HG02571 (cell line): Measurements from ENCODE around the gene ELOVL6.
"Not testable (repeated sequence)": the region's sequence is repeated elsewhere in the genome, so short reads cannot be mapped to it uniquely, and the experiment has no call there.

ENCODE experiments used
- ATAC-seq: cut with Tn5 transposase; IDR thresholded peaks from one replicate; pipeline ENCODE4 v1.9.1; 2021; ENCODE audit warnings: mild to moderate bottlenecking, moderate library complexity; ENCODE audit not compliant: unreplicated experiment

ELOVL6 gene

GRCh38 chr4:110078148-110078547, 120.3 kb downstream of the ELOVL6 start:
- not testable (repeated sequence) for ATAC-seq

GRCh38 chr4:110076828-110077227, 121.6 kb downstream of the ELOVL6 start:
- ATAC-seq = not testable (repeated sequence)

GRCh38 chr4:110075891-110076290, 122.5 kb downstream of the ELOVL6 start:
- ATAC-seq = no peak

- ATAC-seq = no peak
Measured at GRCh38 chr4:110075083-110075738, 123.2 kb downstream of the ELOVL6 start.

GRCh38 chr4:110074570-110074969, 123.8 kb downstream of the ELOVL6 start:
- no peak for ATAC-seq

GRCh38 chr4:110073053-110073845, 125.2 kb downstream of the ELOVL6 start:
- ATAC-seq = no peak

GRCh38 chr4:110071466-110071865, 126.9 kb downstream of the ELOVL6 start:
- no peak for ATAC-seq

- ATAC-seq = no peak
Measured at GRCh38 chr4:110068248-110068647, 130.2 kb downstream of the ELOVL6 start.

- no peak for ATAC-seq
Measured at GRCh38 chr4:110064934-110065333, 133.5 kb downstream of the ELOVL6 start.

GRCh38 chr4:110064295-110064694, 134.1 kb downstream of the ELOVL6 start:
- no peak for ATAC-seq

GRCh38 chr4:110062166-110062565, 136.2 kb downstream of the ELOVL6 start:
- ATAC-seq = no peak

GRCh38 chr4:110061076-110061475, 137.3 kb downstream of the ELOVL6 start:
- ATAC-seq = no peak

GRCh38 chr4:110059556-110060191, 138.7 kb downstream of the ELOVL6 start:
- ATAC-seq = peak; percentile 61

- no peak for ATAC-seq
Measured at GRCh38 chr4:110058677-110059076, 139.7 kb downstream of the ELOVL6 start.

GRCh38 chr4:110055158-110055768, 143.2 kb downstream of the ELOVL6 start:
- ATAC-seq = peak; percentile 84

GRCh38 chr4:110049951-110050925, 148.2 kb downstream of the ELOVL6 start:
- ATAC-seq = no peak

- no peak for ATAC-seq
Measured at GRCh38 chr4:110046588-110047049, 151.8 kb downstream of the ELOVL6 start.

- no peak for ATAC-seq
Measured at GRCh38 chr4:110042545-110043517, 155.6 kb downstream of the ELOVL6 start.

GRCh38 chr4:110041735-110042134, 156.7 kb downstream of the ELOVL6 start:
- no peak for ATAC-seq
